HG03060 (cell line): ENCODE measurements around the gene SNX4.
"Not testable (repeated sequence)": the region's sequence is repeated elsewhere in the genome, so short reads cannot be mapped to it uniquely, and the experiment has no call there.

Source experiments
- ATAC-seq: cut with Tn5 transposase; IDR thresholded peaks from one replicate; pipeline ENCODE4 v1.9.1; 2021; ENCODE audit warnings: low read depth, moderate number of reproducible peaks; ENCODE audit not compliant: unreplicated experiment

SNX4 gene

DNA sequence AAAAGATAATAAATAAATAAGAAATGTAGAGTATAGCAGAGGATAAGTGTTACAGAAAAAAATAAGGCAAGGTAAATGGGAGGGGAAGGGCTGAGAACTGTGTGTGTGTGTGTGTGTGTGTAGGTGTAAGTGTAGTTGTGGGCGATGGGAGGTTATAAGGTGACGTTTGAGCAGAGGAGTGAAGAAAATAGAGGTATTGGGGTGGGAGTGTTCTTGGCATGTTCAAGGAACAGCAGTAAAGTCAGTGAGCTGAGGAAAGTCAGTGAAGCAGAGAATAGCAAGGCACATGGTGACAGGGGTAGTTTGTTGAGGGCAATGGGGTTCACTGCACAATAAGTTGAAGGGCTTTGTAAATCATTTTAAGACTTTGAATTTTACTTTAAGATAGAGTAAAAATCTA lies 113.9 kb downstream of the SNX4 start:
- no peak for ATAC-seq

DNA sequence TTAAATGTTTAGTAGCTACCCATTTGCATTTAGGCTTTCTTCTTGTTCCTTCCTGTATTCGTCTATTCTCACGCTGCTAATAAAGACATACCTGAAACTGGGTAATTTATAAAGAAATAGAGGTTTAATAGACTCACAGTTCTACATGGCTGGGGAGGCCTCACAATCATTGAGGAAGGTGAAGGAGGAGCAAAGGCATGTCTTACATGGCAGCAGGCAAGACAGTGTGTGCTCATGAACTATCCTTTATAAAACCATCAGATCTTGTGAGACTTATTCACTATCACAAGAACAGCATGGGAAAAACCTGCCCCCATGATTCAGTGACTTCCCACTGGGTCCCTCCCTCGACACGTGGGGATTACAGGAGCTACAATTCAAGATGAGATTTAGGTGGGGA lies 114.5 kb downstream of the SNX4 start:
- not testable (repeated sequence) for ATAC-seq

DNA sequence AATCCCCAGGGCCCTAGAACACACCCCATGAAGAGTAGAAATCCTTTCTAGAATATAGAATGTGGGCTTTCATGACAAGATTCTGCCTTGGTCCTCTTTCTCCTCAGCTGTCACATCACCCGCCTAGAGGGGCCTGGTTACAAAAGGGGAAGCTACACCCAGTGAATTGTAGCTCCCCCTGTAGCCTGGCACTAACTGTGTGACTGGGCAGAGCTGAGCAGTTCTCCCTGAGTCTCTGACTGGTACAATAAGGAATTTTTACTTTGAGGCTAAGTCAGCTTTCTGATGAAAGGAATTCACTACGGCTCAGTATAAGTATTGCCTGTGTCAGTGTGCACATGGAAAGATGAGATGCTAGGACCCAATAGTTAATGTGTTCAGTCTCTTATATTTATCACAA lies 116.2 kb downstream of the SNX4 start:
- ATAC-seq: no peak

DNA sequence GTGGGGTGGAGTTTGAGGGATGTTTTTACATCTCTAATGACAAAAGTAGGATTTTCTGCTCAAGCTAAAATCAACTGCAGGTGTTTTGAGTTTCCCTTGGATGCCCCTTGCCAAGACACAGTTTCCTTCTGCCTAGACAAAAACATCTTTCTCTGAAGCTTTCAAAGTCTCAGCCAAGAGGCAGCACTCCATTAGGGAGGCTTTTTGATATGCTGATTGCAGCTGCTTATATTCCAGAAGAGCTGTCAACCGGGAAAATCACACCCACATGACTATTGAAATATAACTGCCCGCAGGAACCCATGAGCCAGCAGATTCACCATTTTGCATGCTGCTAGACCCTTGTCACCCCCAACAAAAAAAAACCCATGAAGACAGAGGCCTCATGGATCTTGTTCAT lies 117.4 kb downstream of the SNX4 start:
- no peak for ATAC-seq

DNA sequence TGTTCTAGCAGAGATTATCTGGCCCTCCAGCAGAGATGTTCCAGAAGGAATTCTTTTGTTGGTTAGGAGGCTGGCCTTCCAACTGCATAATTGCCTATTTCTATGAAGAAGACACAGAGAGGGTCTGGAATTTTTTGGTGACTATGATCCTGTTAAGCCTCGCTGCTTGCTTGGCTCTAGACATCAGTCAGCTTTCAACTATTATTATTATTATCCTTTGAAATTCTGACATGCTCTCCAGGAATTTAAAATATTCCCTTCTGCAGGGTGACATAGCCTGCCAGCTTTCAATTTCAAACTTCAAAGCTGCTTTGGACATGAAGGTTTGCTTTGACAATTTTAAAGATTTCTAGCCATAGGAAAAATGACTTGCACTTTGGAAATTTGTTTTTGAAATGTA lies 118.6 kb downstream of the SNX4 start:
- no peak for ATAC-seq

DNA sequence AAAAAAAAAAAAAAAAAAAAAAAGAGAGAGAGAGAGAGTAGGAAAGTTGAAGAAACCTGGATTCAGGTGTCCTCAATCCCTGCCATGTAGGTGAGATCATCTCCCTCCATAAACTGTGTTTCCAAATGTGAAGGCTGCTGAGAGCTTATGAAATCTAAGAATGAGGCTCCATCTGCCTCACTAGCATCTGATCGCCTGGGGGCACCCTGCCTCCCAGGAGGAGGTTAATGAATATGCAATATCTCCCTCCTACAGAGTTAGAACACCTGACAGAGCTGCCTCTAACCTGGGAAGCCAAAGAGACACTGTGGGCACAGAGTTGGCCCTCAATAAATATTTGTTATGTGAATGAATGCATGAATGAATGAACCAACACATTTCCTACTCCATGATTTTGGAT lies 121.0 kb downstream of the SNX4 start:
- no peak for ATAC-seq
